T-helper 9 cell (primary cell): ENCODE data around the gene PRXL2B.
"Not testable (repeated sequence)": the region's sequence is repeated elsewhere in the genome, so short reads cannot be mapped to it uniquely, and the experiment has no call there.

Experiments
- DNase-seq: peaks from one replicate; pipeline ENCODE4 v3.0.0-alpha.2; 2020

Gene PRXL2B

GRCh38 chr1:2551544-2551943 is 35.0 kb upstream of the PRXL2B start:
- not testable (repeated sequence) for DNase-seq

DNA sequence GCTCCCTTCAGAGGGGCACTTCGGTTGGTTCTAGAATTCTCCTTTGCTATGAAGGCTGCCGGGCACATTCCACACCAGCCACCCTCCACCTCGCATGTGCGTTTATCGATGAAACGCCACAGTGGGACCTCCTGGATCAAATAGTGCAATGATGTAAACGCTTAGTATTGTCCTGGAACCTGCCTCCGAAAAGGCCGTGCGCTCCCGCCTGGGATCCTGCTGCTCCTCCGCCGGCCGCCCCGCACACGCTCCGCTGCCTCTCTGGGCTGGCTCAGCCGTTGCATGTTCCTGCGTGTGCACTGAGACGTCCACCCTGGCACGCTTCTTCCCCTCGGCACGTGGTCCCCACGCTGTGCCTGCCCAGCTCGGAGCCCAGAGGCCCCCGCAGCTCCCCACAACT is 34.4 kb upstream of the PRXL2B start:
- DNase-seq: no peak

DNA sequence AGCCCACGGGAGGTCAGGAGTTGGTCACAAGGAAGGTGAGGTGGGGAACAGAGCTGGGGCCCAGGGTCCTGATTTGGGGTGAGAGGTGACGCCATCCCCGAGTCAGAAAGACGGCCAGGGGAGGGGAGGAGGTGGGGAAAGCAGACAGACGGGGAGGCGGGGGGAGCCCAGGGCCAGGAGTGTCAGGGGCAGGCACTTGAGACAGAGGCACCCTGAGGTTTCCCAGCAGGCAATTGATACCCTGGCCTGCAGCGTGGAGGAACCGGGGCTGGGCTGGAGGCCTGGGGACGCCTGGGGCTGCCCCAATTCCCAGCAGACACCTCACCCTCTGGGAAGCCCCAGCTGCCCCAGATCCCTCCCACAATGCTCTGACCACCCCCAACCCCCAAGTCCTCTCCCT is 33.5 kb upstream of the PRXL2B start:
- not testable (repeated sequence) for DNase-seq

GRCh38 chr1:2553871-2554620 is 32.5 kb upstream of the PRXL2B start:
- DNase-seq: no peak

DNA sequence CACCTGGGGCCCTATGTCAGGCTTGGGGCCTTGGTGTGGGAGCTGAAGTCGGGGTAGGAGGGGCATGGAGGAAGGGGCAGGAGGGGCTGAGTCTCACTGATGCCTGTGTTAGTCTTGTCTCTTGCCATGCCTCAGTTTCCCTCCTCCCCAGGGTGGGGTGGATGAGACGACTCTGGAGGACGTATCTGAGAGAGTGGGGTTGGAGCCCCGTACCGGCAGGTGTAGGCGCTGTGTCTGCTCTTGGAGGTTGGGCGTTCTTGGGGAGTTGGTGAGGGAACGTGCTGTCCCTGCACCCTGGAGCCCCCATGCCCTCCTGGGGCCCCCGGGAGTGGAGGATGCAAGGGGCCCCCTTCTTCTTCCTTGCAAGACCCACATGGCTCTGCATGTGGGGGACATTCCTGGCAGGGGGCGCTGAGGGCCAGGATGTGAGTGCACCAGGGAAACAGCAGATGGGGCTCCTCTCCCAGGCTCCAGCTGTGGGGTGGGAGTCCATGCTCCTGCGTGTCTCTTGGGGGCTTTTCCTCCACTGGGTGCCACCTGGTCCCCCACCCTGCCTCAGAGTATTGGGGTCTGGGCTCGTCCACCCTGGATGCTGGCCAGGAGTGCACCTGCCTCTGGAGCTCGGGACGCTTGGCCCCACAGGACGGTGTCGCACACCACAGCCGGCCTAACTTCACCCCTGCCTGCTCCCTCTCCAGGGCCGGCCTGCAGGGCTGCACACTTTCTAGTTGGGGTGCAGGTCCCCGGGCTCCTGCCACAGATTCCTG is 31.8 kb upstream of the PRXL2B start:
- DNase-seq: no peak

GRCh38 chr1:2555634-2556276 is 30.8 kb upstream of the PRXL2B start:
- DNase-seq: peak; percentile 62

GRCh38 chr1:2556277-2556677 is 30.3 kb upstream of the PRXL2B start, which contains the start of gene TNFRSF14:
TSS of gene TNFRSF14 (plus strand) at chr1:2556371. CDS start at chr1:2556665, 294 bp downstream.
- DNase-seq: peak; percentile 62

- DNase-seq: no peak
These were observed 29.7 kb upstream of the PRXL2B start for GRCh38 chr1:2556678-2557481.

- no peak for DNase-seq
These were observed 28.8 kb upstream of the PRXL2B start for GRCh38 chr1:2557482-2558400.

GRCh38 chr1:2558420-2558819 is 28.2 kb upstream of the PRXL2B start:
- DNase-seq: no peak

GRCh38 chr1:2558861-2559260 is 27.7 kb upstream of the PRXL2B start:
- no peak for DNase-seq

GRCh38 chr1:2559509-2560298 is 26.9 kb upstream of the PRXL2B start:
- DNase-seq: no peak

DNA sequence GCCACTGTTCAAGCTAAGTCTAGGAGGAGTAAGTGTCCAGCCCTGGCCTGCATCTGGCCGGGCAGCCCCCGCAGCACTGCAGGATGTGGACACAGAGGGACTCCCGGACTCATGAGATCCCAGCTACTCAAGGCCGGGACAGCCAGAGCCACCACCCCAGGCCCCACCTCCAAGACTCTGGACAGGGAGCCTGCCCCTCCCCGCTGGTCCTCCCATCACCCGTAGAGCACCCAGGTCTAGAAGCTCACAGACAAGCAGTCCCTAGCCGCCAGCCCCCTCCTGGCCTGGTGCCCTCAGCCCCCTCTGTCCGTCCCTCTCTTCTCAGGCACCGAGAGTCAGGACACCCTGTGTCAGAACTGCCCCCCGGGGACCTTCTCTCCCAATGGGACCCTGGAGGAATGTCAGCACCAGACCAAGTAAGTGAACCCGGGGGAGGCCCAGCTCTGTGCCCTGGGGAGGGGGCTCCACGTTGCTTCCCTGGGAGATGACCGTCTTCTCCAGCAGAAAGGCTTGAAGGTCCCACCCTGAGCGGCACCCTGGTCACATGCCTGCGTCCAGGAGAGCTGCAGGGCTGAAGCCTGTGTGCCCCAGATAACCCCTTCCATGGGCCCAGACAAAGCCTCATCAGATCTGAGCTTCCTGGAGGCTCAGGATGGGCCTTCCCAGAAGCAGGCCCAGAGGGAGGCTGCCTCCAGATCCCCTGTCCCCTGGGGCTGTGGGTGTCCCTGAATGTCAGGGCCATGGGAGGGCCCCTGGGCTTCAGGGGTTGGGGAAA is 26.1 kb upstream of the PRXL2B start:
- DNase-seq: no peak

- no peak for DNase-seq
These were observed 25.1 kb upstream of the PRXL2B start for GRCh38 chr1:2561446-2561845.

GRCh38 chr1:2561898-2562895 is 24.4 kb upstream of the PRXL2B start:
- DNase-seq: no peak

GRCh38 chr1:2563205-2563604 is 23.4 kb upstream of the PRXL2B start:
- DNase-seq: no peak

GRCh38 chr1:2564006-2564814 is 22.4 kb upstream of the PRXL2B start:
- no peak for DNase-seq
